H9 (cell line): ENCODE data around the gene SEMA4D. TPM values are rescaled to one million over a fixed set of nuclear protein-coding genes. Genes with fewer than 3 reads are reported as not detected.

ENCODE experiments used
- DNase-seq: peaks from one replicate; pipeline ENCODE4 v3.0.0-alpha.2; 2017
- H2AFZ ChIP-seq: one replicate; pipeline ENCODE4 v1.6.1; 2013; ENCODE audit warnings: mild to moderate bottlenecking, low read length, control low read depth, moderate library complexity
- H2AK5ac ChIP-seq: 2 replicates; pipeline ENCODE4 v1.6.1; 2013; ENCODE audit warnings: low read length, control low read depth, mixed read lengths; ENCODE audit not compliant: insufficient read length
- H2BK120ac ChIP-seq: one replicate; pipeline ENCODE4 v1.6.1; 2013; ENCODE audit warnings: low read depth, mild to moderate bottlenecking, low read length, control low read depth, inconsistent platforms; ENCODE audit not compliant: poor library complexity, severe bottlenecking
- H2BK12ac ChIP-seq: 2 replicates; pipeline ENCODE4 v1.6.1; 2013; ENCODE audit warnings: low read length, control low read depth, mixed read lengths, low read depth; ENCODE audit not compliant: insufficient read length
- H2BK15ac ChIP-seq: 2 replicates; pipeline ENCODE4 v1.6.1; 2013; ENCODE audit warnings: low read depth, low read length, control low read depth
- H2BK20ac ChIP-seq: one replicate; pipeline ENCODE4 v1.6.1; 2013; ENCODE audit warnings: low read depth, mild to moderate bottlenecking, low read length, control low read depth, inconsistent platforms; ENCODE audit not compliant: poor library complexity, severe bottlenecking
- H2BK5ac ChIP-seq: 2 replicates; pipeline ENCODE4 v1.6.1; 2013; ENCODE audit warnings: low read length, control low read depth, mixed read lengths; ENCODE audit not compliant: insufficient read length
- H3K14ac ChIP-seq: 2 replicates; pipeline ENCODE4 v1.6.1; 2013; ENCODE audit warnings: low read length, control low read depth; ENCODE audit not compliant: insufficient read depth
- H3K18ac ChIP-seq: 2 replicates; pipeline ENCODE4 v1.6.1; 2013; ENCODE audit warnings: low read depth, mild to moderate bottlenecking, mixed read lengths, low read length, control low read depth; ENCODE audit not compliant: insufficient read length
- H3K23ac ChIP-seq: 2 replicates; pipeline ENCODE4 v1.6.1; 2013; ENCODE audit warnings: low read length, control low read depth, mixed read lengths, low read depth; ENCODE audit not compliant: insufficient read length
- H3K23me2 ChIP-seq: 2 replicates; pipeline ENCODE4 v1.6.1; 2013; ENCODE audit warnings: low read depth, mild to moderate bottlenecking, mixed read lengths, low read length, control low read depth; ENCODE audit not compliant: insufficient read length, poor library complexity, severe bottlenecking
- H3K27ac ChIP-seq: 2 replicates; pipeline ENCODE4 v1.5.1; 2013; ENCODE audit warnings: low read length, control low read depth, mixed read lengths, low read depth; ENCODE audit not compliant: insufficient read length
- H3K27me3 ChIP-seq: 2 replicates; pipeline ENCODE4 v1.6.1; 2013; ENCODE audit warnings: low read length, control low read depth, inconsistent platforms; ENCODE audit not compliant: insufficient read depth
- H3K4ac ChIP-seq: 2 replicates; pipeline ENCODE4 v1.6.1; 2013; ENCODE audit warnings: low read depth, mild to moderate bottlenecking, control low read depth, inconsistent platforms, low read length, moderate library complexity
- H3K4me1 ChIP-seq: 2 replicates; pipeline ENCODE4 v1.6.1; 2013; ENCODE audit warnings: low read length, control low read depth, inconsistent platforms; ENCODE audit not compliant: insufficient read depth
- H3K4me2 ChIP-seq: 2 replicates; pipeline ENCODE4 v1.6.1; 2013; ENCODE audit warnings: low read length, control low read depth, mixed read lengths; ENCODE audit not compliant: insufficient read length, insufficient read depth
- H3K56ac ChIP-seq: 2 replicates; pipeline ENCODE4 v1.6.1; 2013; ENCODE audit warnings: low read depth, mild to moderate bottlenecking, mixed read lengths, low read length, control low read depth; ENCODE audit not compliant: insufficient read length
- H3K79me1 ChIP-seq: 2 replicates; pipeline ENCODE4 v1.6.1; 2013; ENCODE audit warnings: low read depth, mild to moderate bottlenecking, moderate library complexity, low read length, control low read depth, inconsistent platforms; ENCODE audit not compliant: insufficient read depth, poor library complexity, severe bottlenecking
- H3K79me2 ChIP-seq: 2 replicates; pipeline ENCODE4 v1.6.1; 2013; ENCODE audit warnings: low read length, control low read depth, inconsistent platforms; ENCODE audit not compliant: insufficient read depth
- H3K9ac ChIP-seq: 2 replicates; pipeline ENCODE4 v1.6.1; 2013; ENCODE audit warnings: low read length, control low read depth, mixed read lengths; ENCODE audit not compliant: insufficient read length; ENCODE audit errors: extremely low read depth
- H3K9me3 ChIP-seq: one replicate; pipeline ENCODE4 v1.6.1; 2013; ENCODE audit warnings: low read depth, low read length, inconsistent platforms; ENCODE audit not compliant: control insufficient read depth
- H3T11ph ChIP-seq: one replicate; pipeline ENCODE4 v1.6.1; 2013; ENCODE audit warnings: mild to moderate bottlenecking, low read length, control low read depth, inconsistent platforms
- H4K20me1 ChIP-seq: one replicate; pipeline ENCODE4 v1.6.1; 2013; ENCODE audit not compliant: control insufficient read depth, insufficient read length, insufficient read depth
- H4K5ac ChIP-seq: 2 replicates; pipeline ENCODE4 v1.6.1; 2013; ENCODE audit warnings: low read depth, mild to moderate bottlenecking, mixed read lengths, low read length, control low read depth; ENCODE audit not compliant: insufficient read length
- H4K8ac ChIP-seq: replicated peaks from 2 replicates; pipeline ENCODE4 v1.6.1; 2013; ENCODE audit warnings: low read length, control low read depth, mixed read lengths, low read depth; ENCODE audit not compliant: insufficient read length
- H4K91ac ChIP-seq: 2 replicates; pipeline ENCODE4 v1.6.1; 2013; ENCODE audit warnings: low read depth, mild to moderate bottlenecking, moderate library complexity, mixed read lengths, low read length, control low read depth; ENCODE audit not compliant: insufficient read length
- H3K27ac Mint-ChIP-seq, 3 experiments: 2 replicates in 2 of 3; 3 replicates in 1 of 3; pipeline ENCODE4 v1.8.0; 2020 to 2021; ENCODE audit warnings: mixed read lengths in 3 of 3, mild to moderate bottlenecking in 1 of 3, moderate library complexity in 1 of 3
- H3K27me3 Mint-ChIP-seq: 2 replicates; pipeline ENCODE4 v1.8.0; 2021; ENCODE audit warnings: low read depth, mild to moderate bottlenecking, moderate library complexity, mixed read lengths
- H3K36me3 Mint-ChIP-seq, 3 experiments: 2 replicates in 2 of 3; 3 replicates in 1 of 3; pipeline ENCODE4 v1.8.0; 2020 to 2021; ENCODE audit warnings: low read depth in 3 of 3, mixed read lengths in 3 of 3; ENCODE audit not compliant: insufficient read depth in 1 of 3
- H3K4me1 Mint-ChIP-seq, 2 experiments: 2 replicates each; pipeline ENCODE4 v1.8.0; 2020; ENCODE audit warnings: mixed read lengths in 2 of 2
- H3K4me3 Mint-ChIP-seq, 2 experiments: 2 replicates in 1 of 2; 3 replicates in 1 of 2; pipeline ENCODE4 v1.8.0; 2020 to 2021; ENCODE audit warnings: mild to moderate bottlenecking in 2 of 2, mixed read lengths in 2 of 2, moderate library complexity in 1 of 2
- H3K9me3 Mint-ChIP-seq, 2 experiments: 2 replicates in 1 of 2; 3 replicates in 1 of 2; pipeline ENCODE4 v1.8.0; 2020; ENCODE audit warnings: mild to moderate bottlenecking in 2 of 2, mixed read lengths in 2 of 2, moderate library complexity in 1 of 2
- CTCF ChIP-seq: fragments of 200-600 bp; sonication (generic); conservative IDR thresholded peaks from 3 replicates; pipeline ENCODE4 v1.8.0; 2021; ENCODE audit warnings: antibody characterized with exemption, mild to moderate bottlenecking
- WGBS: extraction: QIAGEN DNeasy Blood & Tissue Kit; methylation state at CpG from one replicate; pipeline ENCODE4 v1.1.7; 2013; ENCODE audit warnings: missing lambda C conversion rate, low lambda C conversion rate, mixed read lengths; ENCODE audit not compliant: insufficient read length; ENCODE audit errors: extremely low coverage; 5-methylcytosine and 5-hydroxymethylcytosine counted together
- total RNA-seq: library from RNA; stranded (reverse); gene quantifications from 2 replicates; pipeline ENCODE4 v1.2.1, GENCODE V29; 2021

The SEMA4D gene
- total RNA-seq, 1 experiment from 2014 or later, result 47.2 TPM

DNA sequence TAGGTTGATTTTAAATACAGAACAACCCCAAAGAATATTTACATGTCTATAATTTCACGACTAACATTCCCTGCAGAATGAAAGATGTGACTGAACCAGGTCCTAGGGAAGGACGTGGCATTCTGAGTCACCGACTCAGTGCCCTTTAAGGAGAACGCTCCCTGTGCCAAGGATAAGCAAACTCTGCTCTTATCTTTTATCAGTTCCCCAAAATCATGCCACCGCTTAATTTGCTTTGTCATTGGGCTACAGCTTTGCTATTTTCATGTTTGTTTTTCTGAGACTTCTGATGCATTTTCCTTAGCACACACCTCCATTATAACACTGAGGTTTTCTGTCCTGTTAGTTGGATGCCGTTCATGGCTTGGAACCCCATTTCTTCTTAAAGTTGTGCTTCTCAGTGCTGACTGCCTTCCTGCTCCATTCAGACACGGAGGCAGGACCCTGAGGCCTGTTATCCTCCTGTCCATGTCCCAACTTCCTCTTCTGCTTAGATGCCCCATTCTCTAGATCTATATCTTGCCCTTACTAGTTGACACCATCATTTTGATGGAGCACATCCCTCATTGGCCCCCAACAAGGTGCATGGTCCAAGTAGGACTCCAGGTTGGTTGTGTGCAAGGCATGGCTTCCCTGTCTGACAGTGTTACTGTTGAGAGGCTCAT is 11.2 kb upstream of the SEMA4D start:
- Histone ChIP-seq H2AK5ac (no peak overlapping the region), H2AFZ (no peak overlapping the region), H3K27ac (no peak overlapping the region), H4K20me1 (no peaks in the 10 kb centered on the region), H3K79me2 (no peaks in the 10 kb centered on the region), H3K4me1 (peaks cover 13% of the 10 kb centered on the region; the same call in 1 of the 2 replicates), H3K23ac (no peak overlapping the region), H4K8ac (no peak overlapping the region), H2BK120ac (no peak overlapping the region), H3T11ph (no peak overlapping the region), H3K9ac (no peak overlapping the region), H3K14ac (no peak overlapping the region), H3K9me3 (no peaks in the 10 kb centered on the region), H3K79me1 (no peaks in the 10 kb centered on the region), H3K56ac (no peak overlapping the region), H2BK5ac (no peak overlapping the region), H4K91ac (no peak overlapping the region), H4K5ac (no peak overlapping the region), H3K18ac (no peak overlapping the region), H2BK20ac (no peak overlapping the region), H3K4me2 (no peak overlapping the region), H2BK12ac (no peak overlapping the region), H3K27me3 (no peaks in the 10 kb centered on the region), H3K4ac (no peak overlapping the region), H2BK15ac (no peak overlapping the region), H3K23me2 (no peaks in the 10 kb centered on the region)
- Mint-ChIP-seq H3K9me3 (no peaks in the 10 kb centered on the region), H3K36me3 (no peaks in the 10 kb centered on the region; a peak in 1 of 7 replicates), H3K27me3 (peaks cover 14% of the 10 kb centered on the region), H3K4me3 (no peak overlapping the region), H3K4me1 (peaks cover 19 to 26% of the 10 kb centered on the region in 2 experiments), H3K27ac (no peak overlapping the region)
- no CpG with 5 or more reads among the region's 7 CpGs for WGBS
- DNase-seq, result no peak
- no peak for TF ChIP-seq CTCF
